A673 (cell line): ENCODE results near the gene TMEM220. TPM values are rescaled to one million over a fixed set of nuclear protein-coding genes. Genes with fewer than 3 reads are reported as not detected.

Experiments
- BruUV-seq: library from RNA; stranded (reverse); fragments of 400-500 nt; replicated peaks from 2 replicates; lab custom pipeline; 2021; lab: Mats Ljungman, UMichigan
- CTCF ChIA-PET: fragments of 300-600 bp; sonication (Branson Sonifier 250); formaldehyde crosslinking; loops from one replicate; lab custom pipeline; 2022; ENCODE audit warnings: antibody characterized with exemption; lab: Charles Lee
- POLR2A ChIA-PET: fragments of 300-600 bp; sonication (Branson Sonifier 250); formaldehyde crosslinking; loops from one replicate; lab custom pipeline; 2022; ENCODE audit warnings: antibody characterized with exemption; ENCODE audit not compliant: low non-redundant PET; lab: Charles Lee
- DNase-seq: peaks from one replicate; pipeline ENCODE4 v3.0.0-alpha.2; 2015; ENCODE audit warnings: low spot score
- H3K27ac ChIP-seq: fragments of 200-600 bp; sonication (generic); 2 replicates; pipeline ENCODE4 v1.5.1; 2016; ENCODE audit warnings: mixed run types, low read depth, mild to moderate bottlenecking, mixed read lengths, antibody characterized with exemption, low read length; ENCODE audit not compliant: poor library complexity, severe bottlenecking
- H3K27me3 ChIP-seq: fragments of 200-600 bp; sonication (generic); replicated peaks from 2 replicates; pipeline ENCODE4 v1.6.1; 2017; ENCODE audit warnings: mixed run types, low read depth, mild to moderate bottlenecking, mixed read lengths, antibody characterized with exemption, low read length; ENCODE audit not compliant: insufficient read depth, poor library complexity
- H3K36me3 ChIP-seq: fragments of 200-600 bp; sonication (generic); 2 replicates; pipeline ENCODE4 v1.6.1; 2016; ENCODE audit warnings: mixed run types, mild to moderate bottlenecking, mixed read lengths, antibody characterized with exemption, low read length; ENCODE audit not compliant: insufficient read depth, poor library complexity, severe bottlenecking
- H3K4me1 ChIP-seq: fragments of 200-600 bp; sonication (generic); 2 replicates; pipeline ENCODE4 v1.6.1; 2017; ENCODE audit warnings: mixed run types, mild to moderate bottlenecking, mixed read lengths, antibody characterized with exemption, low read length; ENCODE audit not compliant: insufficient read depth, poor library complexity, severe bottlenecking
- H3K4me3 ChIP-seq: fragments of 200-600 bp; sonication (generic); 2 replicates; pipeline ENCODE4 v1.5.1; 2016; ENCODE audit warnings: low read depth, mixed run types, mild to moderate bottlenecking, mixed read lengths, low read length; ENCODE audit not compliant: poor library complexity, severe bottlenecking
- H3K9me3 ChIP-seq: fragments of 200-600 bp; sonication (generic); 2 replicates; pipeline ENCODE4 v1.6.1; 2016; ENCODE audit warnings: mixed run types, low read depth, mild to moderate bottlenecking, mixed read lengths, antibody characterized with exemption, low read length; ENCODE audit not compliant: poor library complexity, severe bottlenecking
- EZH2 ChIP-seq: fragments of 200-600 bp; sonication (generic); IDR thresholded peaks from 2 replicates; pipeline ENCODE4 v1.6.1; 2017; ENCODE audit warnings: borderline replicate concordance, low read depth, mild to moderate bottlenecking, mixed read lengths, antibody characterized with exemption, low read length; ENCODE audit not compliant: poor library complexity, severe bottlenecking
- intact Hi-C: fragments of 100-400 bp; cut with micrococcal nuclease; formaldehyde crosslinking; loops from one replicate; pipeline ENCODE4 v1.10.0; 2022; ENCODE audit not compliant: unreplicated experiment
- total RNA-seq: library from RNA; stranded (reverse); gene quantifications from 2 replicates; pipeline ENCODE4 v1.2.3, GENCODE V29; 2021
- TF ChIP-seq, protein P1 (sequence below): fragments of 300-800, 200-600 bp; sonication (generic); conservative IDR thresholded peaks from 2 replicates; pipeline ENCODE4 v1.5.1; 2017; ENCODE audit warnings: low read depth, mild to moderate bottlenecking, antibody characterized with exemption, low read length, moderate library complexity, mixed read lengths

Gene TMEM220
- total RNA-seq, 1 experiment from 2014 or later = 0.11 TPM

DNA sequence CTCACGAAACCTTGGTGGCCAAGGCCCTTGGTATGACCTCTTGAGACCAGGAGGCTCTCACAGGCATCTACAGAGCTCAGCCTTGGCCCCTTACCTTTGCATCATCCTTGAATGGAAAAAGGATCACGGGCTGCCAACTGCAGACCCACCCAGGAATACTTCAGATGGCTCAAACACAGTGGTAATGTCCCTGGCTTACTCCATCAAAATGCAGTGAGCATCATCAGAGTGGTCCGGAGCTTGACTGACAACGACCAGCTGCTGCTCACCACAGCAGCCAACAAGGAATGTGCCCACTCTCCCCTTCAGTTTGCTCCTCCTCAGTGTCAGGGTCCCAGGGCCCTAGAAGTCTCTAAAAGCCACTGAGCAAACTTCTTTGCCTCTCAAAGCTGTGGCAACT lies 55.1 kb downstream of the TMEM220 start:
- no peak for DNase-seq
- H3K9me3 ChIP-seq = no peaks in the 10 kb centered on the region
- no TSS peak for BruUV-seq
- no peak overlapping the region for H3K4me3 ChIP-seq
- no peak overlapping the region for H3K27ac ChIP-seq
- peaks cover 13% of the 10 kb centered on the region for H3K36me3 ChIP-seq
- no peaks in the 10 kb centered on the region for H3K4me1 ChIP-seq
- H3K27me3 ChIP-seq = no peaks in the 10 kb centered on the region
- TF ChIP-seq EZH2 = no peak
- TF ChIP-seq, protein P1, sequence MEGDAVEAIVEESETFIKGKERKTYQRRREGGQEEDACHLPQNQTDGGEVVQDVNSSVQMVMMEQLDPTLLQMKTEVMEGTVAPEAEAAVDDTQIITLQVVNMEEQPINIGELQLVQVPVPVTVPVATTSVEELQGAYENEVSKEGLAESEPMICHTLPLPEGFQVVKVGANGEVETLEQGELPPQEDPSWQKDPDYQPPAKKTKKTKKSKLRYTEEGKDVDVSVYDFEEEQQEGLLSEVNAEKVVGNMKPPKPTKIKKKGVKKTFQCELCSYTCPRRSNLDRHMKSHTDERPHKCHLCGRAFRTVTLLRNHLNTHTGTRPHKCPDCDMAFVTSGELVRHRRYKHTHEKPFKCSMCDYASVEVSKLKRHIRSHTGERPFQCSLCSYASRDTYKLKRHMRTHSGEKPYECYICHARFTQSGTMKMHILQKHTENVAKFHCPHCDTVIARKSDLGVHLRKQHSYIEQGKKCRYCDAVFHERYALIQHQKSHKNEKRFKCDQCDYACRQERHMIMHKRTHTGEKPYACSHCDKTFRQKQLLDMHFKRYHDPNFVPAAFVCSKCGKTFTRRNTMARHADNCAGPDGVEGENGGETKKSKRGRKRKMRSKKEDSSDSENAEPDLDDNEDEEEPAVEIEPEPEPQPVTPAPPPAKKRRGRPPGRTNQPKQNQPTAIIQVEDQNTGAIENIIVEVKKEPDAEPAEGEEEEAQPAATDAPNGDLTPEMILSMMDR = no peak
- CTCF ChIA-PET = interaction anchor here (0.9 kb wide), 1 partner anchor 9 kb away, joined by 3 read pairs; no protein-coding TSS in a partner anchor
- intact Hi-C loops = no loop called here
- POLR2A ChIA-PET = no interaction called here

DNA sequence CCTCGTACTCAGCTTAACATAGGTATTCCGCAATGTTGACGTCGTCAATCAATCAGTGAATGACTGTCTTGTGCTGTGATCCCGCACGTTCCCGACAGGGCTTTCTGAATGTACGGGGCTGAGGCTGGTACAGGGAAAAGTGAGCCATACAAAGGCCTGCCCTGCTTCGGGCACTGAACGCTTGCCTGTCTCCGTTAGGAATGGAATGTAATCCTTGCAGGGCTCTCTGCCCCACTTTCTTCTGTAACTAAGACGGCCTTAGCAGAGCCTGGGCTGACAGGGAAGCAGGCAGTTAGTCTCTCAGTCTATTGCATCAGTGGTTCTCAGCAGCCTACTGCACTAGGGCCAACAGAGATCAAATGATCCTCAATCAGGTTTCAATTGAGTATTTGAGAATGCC lies 56.5 kb downstream of the TMEM220 start:
- TF ChIP-seq, protein P1 = no peak
- TF ChIP-seq EZH2 = no peak
- H3K36me3 ChIP-seq = peaks cover 8% of the 10 kb centered on the region
- intact Hi-C loops = no loop called here
- BruUV-seq = no TSS peak
- ChIA-PET CTCF (no interaction called here), POLR2A (no interaction called here)
- no peaks in the 10 kb centered on the region for H3K4me1 ChIP-seq
- no peak overlapping the region for H3K4me3 ChIP-seq
- no peaks in the 10 kb centered on the region for H3K9me3 ChIP-seq
- no peak for DNase-seq
- H3K27ac ChIP-seq = no peak overlapping the region
- H3K27me3 ChIP-seq = no peaks in the 10 kb centered on the region

DNA sequence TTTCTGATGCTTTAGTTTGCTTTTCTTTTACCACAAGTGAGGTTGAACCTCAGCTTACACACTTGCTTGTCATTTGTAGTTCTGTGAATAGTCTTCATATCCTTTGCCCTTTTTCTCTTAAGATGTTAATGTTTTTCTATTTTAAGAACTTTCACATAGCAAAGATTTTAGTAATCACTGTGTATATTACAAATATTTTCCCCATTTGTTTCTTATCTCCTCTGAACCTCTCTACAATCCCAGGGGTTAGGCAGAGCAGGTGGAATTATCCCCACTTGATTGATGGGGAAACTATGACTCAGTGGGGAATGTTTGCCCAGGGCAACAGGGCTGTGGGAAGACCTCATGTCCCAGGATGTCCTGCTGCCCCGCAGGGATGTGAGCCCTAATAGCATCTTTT lies 61.0 kb downstream of the TMEM220 start:
- ChIA-PET CTCF (no interaction called here), POLR2A (no interaction called here)
- no TSS peak for BruUV-seq
- no peaks in the 10 kb centered on the region for H3K27me3 ChIP-seq
- no peaks in the 10 kb centered on the region for H3K36me3 ChIP-seq
- intact Hi-C loops = no loop called here
- DNase-seq = no peak
- TF ChIP-seq EZH2 = no peak
- TF ChIP-seq, protein P1 = no peak
- no peak overlapping the region for H3K4me3 ChIP-seq
- no peak overlapping the region for H3K27ac ChIP-seq
- no peaks in the 10 kb centered on the region for H3K9me3 ChIP-seq
- no peaks in the 10 kb centered on the region for H3K4me1 ChIP-seq
